NCI-H1105 treated with DMSO at 0.1 percent for 48 hours (cell line): ENCODE measurements around the gene LUM.

ENCODE experiments used
- DNase-seq: peaks from one replicate; lab custom pipeline; 2025; lab: John Stamatoyannopoulos, UW

Gene LUM

DNA sequence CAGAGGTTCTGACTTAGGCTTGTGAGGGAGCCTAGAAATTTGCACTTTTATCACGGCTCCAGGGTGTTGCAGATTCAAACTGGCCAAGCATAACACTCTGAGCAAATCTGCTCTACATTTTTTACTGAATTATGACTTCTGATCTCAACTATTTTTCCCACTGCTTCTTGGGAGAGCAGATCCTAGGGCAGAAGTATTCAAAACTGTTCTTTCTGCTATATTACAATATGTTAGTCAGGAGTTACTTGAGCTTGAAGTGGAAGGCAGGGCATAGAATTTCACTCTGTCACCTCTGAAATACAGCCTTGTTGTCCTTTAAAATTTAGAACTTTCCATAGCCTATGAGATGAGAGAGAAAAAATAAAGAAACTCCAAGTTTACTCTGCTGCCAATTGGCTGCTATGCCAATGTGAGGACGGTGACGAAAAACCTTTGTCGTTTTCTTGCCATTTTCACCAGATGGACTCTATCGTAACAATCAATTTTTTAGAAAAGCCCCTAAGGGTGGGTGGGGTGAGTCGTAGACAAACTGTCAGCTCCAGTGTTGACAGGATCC, 37.1 kb downstream of the LUM start:
- DNase-seq: no peak

DNA sequence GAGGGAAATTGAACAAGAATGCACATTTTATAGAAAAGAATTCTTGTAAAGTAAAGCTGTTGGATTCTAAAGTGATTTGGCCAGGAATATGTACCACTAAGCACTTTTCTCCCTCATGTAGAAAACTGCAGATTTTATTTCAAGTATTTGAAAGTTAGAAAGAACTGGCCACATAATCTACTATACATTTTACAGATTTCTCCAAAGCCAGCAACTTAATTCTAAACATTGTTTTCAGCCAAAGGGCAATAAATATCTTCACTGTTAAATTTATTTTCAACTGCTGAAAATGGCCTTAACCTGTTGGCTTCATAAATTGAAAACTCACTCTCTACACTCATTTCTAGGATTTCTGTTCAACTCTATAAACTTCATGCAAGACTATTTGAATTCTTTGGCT, 37.9 kb downstream of the LUM start:
- no peak for DNase-seq

DNA sequence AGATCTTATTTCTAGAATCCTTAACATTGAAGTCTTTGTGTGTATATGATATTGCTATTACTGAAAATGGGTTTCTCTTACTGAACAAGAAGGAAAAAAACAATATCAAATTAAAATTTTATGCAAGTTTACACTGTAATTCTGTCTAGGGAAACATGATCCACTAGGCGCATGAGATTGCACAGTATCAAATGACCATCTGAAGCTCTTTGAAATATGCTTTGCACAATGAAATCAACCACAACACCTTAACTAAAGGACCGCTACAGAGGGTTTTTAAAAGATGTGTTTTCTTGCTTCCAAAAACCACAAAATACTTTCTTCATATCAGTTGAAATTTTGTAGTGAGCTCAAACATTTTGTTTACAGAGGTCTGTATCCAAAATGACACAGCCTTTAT, 38.4 kb downstream of the LUM start:
- DNase-seq: peak; percentile 38

DNA sequence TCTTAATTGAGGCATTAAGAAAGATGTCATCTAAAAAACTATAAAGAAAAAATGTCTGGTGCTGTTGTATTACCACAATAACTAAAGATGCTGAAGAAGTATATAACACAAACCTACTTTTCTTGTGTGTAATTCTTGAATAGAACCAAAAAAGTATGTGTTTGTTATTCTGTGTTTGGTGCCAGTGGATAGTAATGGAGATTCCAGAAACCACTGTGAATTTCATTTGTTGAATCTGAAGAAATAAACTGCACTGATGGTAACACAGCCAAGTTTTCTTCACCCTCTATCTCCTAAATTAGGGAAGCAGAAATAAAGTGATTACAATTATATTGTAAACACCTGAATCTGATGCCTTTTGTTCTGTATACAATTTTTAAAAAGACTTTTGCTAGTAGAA, 40.4 kb downstream of the LUM start:
- no peak for DNase-seq

DNA sequence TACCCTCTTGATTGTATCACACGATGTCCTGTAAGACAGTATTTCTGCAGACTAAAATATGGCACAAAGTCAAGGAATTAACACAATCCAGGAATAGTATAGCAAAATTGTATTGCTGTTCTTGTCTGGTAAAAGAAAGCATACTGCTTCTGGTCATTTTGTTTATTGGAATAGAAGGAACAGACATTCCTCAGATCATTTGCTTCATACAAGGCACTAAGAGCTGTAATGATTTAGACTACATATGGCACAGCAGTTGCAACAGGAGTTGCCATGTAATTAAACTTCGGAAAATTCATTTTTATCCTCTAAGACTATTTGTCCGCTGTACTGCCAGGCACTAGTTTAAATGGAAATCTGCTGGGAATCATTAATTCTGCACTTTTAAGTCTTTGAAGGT, 45.9 kb downstream of the LUM start:
- DNase-seq: no peak

DNA sequence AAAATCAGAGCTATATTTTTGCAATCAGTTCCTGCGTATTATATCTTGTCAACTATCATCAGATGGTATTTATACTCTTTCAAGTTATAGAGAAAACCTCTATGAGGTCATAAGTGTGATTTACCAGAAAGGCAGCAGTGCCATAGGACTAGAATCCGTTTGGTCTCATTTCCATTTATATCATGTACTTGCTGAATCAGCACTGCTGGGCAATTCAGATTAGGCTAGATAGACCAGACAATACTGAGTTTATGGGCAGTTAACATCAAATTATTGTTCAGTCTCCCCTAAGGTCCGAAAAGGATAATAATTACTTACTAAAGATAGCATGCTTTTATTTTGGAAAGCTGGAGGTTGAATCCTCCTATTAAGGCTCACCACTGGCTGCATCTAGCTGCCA, 46.7 kb downstream of the LUM start:
- no peak for DNase-seq

DNA sequence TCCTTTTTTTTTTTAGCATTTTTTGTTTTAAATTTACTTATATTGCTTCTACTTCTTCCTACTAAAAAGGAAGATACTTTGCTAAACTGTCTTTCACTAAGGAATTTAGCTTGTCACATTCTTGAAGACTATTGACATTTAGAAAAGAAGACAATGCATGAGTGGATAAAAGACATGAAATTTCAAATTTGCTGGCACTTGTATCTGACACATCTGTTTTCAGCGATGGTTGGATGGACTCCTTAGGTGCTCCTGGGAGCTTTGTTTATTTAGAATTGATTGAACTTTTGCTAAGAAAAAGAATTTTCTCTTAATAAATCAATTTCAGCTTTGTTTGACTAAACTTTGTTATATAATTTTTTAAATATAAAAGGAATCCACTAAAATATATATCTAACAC, 50.2 kb downstream of the LUM start:
- DNase-seq: no peak

DNA sequence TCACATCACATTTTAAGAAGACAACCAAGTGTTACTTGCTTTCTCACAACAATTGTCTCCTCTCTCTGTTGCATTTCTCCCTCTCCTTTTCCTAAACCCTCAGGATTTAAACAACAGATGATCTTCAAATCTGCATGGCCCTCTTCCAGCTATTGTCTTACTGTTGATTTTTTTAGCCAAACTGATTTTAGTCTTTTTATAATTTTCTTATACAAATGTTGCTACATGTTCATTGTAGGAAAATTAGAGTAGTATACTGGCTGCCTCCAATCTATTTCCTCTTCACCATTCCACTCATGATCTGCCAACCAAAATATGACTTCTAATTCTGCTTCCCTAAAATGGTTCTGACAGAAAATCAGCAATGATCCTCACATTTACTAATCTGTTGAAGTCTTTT, 52.1 kb downstream of the LUM start:
- DNase-seq: no peak

DNA sequence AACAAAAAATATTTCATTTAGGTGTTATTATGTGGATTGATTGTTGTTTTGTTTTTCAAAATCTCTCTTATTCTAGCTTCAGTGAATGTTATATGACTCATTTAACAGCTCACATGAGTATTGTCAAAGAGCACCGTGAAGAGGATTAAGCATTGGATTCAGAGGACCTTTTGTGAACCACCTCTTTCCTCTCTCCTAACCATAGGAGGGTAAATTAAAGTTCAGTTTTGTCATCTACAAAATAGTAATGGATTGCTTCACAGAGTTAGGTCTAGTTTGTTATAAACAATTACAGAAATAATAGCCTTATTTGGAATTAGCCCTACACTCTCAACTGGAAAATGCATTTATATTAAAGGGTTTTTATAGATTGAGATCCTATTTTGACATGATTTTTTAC, 52.5 kb downstream of the LUM start:
- DNase-seq: no peak

DNA sequence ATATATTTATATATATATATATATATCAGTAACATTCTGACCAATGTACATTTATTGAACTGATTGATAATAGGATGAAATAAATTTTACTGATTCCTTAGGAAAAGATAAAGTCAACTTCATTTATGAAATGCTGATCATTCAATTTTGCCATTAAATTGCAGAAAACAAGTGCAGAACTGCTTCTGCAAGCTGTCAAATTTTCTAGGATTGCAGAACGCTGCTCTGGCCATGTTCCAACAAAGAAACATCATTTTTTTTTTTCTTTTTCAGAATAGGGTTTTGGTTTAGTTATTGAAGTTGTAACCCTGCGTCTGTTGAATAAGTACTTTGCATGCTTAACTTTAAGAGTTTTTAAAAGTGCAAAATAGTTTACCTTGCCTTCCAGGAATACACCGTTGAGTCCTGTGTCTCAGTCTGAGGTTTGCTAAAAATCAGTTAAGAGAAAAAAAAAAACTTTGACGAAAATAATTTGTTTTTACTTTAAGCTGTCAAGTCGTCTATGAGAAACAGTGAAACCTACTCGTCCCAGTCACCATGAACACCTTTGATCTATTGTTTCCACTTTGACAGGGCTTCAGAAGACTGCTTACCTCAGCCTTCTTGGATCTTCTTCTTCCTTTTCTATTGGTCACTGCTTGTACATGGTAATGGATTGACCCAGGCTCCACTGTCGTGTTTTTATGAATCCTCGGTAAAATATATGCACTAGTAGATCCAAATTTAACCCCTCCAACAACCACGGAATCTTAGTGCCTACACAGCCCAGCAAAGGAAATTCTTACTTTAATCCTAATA, 53.7 kb downstream of the LUM start, which contains the start of gene KERA:
Gene KERA (minus strand): TSS at position 657 of the 798 bp plus-strand sequence. CDS start 1,743 bp downstream, outside the sequence.
- DNase-seq: no peak

DNA sequence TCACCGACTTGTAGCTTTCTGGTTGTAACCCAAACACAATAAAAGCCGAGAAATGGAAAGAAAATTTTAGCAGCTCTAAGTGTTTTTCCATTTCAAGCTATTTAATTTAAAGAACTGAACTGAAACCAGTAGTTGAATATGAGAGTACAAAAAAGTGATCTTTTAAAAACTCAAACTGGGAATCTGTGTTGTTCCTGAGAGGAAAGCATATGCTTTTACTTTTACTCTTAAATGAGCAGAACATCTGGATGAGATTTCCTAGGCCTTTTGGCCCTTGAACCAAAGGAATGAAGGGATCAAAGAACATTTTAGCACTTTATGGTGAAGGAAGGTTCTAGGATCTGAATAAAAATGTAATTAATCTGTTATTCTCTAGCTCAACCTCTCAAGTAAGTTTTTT, 54.8 kb downstream of the LUM start:
- DNase-seq: no peak

DNA sequence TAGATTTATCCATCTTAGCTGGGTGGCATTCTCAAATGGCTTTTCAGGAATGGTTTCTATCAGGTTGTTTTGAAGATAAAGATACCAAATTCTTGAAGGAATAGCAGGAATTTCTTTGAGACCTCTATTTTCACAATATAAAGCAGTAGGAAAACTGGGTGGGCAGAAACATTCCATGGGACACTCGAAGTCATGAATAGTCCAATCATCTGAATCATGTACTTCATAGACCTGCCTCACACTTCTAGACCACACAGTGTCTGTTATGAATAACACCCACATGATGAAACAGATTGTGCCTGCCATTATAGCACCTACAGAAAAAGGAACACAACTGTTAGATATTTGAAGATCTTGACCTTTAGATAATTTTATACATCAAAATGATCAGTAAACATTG, 55.3 kb downstream of the LUM start:
- no peak for DNase-seq

DNA sequence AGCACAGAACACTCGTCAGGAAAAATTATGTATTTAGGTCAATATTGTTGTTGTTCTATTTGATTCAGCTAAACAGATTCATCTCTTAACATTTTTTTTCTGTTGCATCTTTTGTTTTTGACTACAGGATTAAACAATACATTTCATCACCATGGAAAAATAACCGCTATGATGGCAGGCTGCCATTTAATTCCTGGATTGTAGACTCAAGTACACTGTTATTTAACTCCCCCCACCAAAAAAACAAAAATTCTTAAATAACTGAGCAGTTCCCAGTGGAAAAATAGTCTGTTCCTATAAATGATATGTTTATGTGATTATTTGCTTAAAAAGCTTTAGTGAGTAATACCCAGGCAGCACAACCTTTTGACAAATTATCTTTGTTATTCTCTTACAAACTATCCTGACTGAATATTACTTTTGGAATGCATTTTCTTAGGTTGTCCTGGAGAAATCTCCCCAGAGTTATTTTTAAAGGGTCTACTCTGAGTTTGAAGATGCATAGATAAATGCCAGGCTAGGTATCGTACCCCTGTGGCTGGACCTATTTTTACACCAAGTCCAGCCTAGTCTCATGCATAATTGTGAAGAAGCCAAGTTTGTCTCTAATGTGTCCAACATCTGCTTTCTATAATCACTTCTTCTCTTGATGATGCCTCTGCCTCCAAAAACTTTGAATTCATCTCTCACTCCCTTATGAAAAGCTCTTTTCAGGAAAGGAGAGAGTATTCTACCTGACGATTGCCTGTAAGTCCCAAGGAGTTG, 57.2 kb downstream of the LUM start:
- peak; percentile 22 for DNase-seq
